Measurements from ENCODE around the gene LBH.

The LBH gene

GRCh38 chr2:30272286-30272685 is 41.0 kb downstream of the LBH start:
- no peak for DNase-seq (ENCODE audit: low read depth in 2 of 3, low spot score in 2 of 3)

GRCh38 chr2:30272761-30273573 is 41.6 kb downstream of the LBH start:
- no peak for DNase-seq (ENCODE audit: low read depth in 2 of 3, low spot score in 2 of 3)

DNA sequence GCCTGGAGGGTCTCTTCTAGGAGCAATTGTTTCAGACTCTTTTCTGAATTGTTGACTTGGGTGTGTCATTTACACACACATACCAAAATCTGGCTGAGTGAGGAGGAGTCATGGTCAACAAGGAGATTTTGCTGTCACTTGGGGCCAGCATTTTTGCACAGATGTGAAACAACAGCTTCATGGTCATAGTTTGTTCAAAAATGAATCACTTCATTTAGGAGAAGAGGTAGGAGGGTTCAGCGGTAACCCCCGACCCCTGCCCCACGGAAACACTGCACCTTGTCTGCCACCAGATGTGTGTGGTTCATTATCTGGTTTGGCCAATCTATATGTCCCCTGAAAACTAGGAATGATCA is 42.2 kb downstream of the LBH start:
- DNase-seq (ENCODE audit: low read depth in 2 of 3, low spot score in 2 of 3) = no peak

DNA sequence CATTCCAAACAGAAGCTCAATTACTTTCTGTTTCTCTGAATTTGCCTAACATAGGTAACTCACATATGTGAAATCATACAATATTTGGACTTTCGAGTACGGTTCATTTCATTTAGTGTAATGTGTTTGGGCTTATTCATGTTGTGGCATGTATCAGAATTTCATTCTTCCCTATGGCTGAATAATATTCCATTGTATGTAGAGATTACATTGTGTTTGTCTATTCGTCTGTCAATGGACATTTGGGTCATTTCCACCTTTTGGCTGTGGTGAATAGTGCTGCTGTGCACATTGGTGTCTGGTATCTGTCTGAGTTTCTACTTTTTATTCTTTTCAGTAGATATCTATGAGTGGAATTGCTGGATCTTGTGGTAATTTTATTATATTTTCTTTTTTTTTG is 43.9 kb downstream of the LBH start:
- DNase-seq (ENCODE audit: low read depth in 2 of 3, low spot score in 2 of 3) = no peak

DNA sequence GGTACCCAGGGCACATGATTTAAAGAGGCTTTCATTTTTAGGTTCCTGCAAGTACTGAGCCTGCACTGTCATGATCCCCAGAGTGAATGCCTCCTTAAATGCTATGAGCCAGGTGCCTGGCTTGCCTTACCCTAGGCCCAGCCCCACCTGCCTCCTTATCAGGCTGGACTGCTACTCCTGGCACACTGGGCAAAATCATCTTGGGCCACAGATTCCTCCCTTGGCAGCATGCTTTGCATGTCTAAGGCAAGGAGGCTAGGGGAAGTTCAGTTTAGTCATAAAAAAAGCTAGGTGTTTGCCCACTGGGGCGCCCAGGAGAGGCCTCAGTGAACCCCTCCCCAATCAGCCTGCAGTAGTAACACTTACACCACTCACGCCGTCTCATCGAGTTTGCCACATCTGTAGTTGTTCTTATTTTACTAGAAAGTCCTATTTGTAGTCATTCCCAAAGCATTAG is 45.1 kb downstream of the LBH start:
- no peak for DNase-seq (ENCODE audit: low read depth in 2 of 3, low spot score in 2 of 3)

DNA sequence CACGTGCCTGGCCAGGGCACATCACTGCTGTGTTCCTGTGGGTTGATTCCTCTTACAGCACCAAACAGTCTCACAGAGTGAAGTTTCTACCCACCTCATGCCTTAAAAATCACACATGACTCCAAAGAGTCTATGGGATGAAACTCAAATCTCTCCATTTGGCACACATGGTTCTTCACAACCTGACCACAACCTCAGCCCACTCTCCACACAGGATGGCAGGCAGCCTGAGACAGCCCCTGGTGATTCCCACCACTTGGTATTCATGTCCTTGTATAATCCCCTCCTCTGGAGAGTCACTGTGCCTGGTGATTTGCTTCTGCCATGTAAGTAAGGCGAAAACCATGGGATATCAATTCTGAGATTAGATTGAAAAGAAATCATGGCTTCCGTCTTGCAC is 46.2 kb downstream of the LBH start:
- DNase-seq (ENCODE audit: low read depth in 2 of 3, low spot score in 2 of 3) = no peak

GRCh38 chr2:30278419-30278818 is 47.1 kb downstream of the LBH start:
- no peak for DNase-seq (ENCODE audit: low read depth in 2 of 3, low spot score in 2 of 3)

GRCh38 chr2:30280596-30281434 is 49.5 kb downstream of the LBH start:
- DNase-seq (ENCODE audit: low read depth in 2 of 3, low spot score in 2 of 3) = no peak

- no peak for DNase-seq (ENCODE audit: low read depth in 2 of 3, low spot score in 2 of 3)
These were observed 50.7 kb downstream of the LBH start for GRCh38 chr2:30282081-30282480.

DNA sequence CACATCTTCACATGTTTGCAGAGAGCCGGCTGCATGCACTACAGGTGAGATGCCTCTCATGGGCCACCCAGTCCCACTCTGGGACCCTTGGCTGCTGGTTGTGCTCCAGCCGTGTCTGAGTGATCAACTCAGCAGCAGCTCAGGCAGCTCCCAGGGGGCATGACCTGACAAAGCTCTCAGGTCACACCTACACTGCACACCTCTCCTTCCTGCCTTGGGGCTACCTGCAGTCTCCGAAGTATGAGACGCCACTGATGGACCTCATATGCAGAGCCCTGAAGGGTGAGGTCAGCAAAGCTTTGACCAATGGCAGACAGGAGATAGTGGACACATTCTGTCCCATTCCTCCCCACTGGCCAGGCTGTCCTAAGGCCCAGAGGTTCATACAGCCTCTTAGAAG is 51.4 kb downstream of the LBH start:
- no peak for DNase-seq (ENCODE audit: low read depth in 2 of 3, low spot score in 2 of 3)

DNA sequence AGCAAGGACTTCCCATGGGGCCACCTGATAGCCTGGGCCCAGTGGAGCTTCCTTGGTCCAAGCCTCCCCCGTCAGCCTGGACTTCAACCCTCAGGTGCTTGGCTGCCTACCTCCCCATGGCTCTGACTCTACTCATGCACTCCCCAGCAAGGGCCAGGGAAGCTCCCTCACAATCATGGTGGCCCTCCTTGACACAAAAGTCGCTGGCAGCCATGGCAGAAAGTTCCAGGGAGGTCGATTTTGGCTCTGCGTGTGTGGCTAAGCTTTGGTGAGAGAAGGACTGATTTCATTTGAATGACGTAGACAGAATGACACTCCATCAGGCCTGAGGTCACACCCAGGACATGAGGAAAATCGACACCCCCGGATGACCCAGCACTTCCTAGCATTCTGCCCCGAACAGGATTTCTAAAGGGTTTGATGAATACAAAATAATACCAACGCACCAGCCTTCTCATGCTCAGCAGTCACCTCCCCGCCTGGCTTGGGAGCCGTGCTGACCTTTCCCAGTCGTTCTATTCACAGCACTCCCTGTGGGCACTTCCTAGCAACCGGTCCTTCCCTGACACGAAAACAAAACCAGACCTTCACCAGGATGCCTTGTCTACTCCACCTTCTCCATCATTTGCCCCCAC is 52.7 kb downstream of the LBH start:
- no peak for DNase-seq (ENCODE audit: low read depth in 2 of 3, low spot score in 2 of 3)

DNA sequence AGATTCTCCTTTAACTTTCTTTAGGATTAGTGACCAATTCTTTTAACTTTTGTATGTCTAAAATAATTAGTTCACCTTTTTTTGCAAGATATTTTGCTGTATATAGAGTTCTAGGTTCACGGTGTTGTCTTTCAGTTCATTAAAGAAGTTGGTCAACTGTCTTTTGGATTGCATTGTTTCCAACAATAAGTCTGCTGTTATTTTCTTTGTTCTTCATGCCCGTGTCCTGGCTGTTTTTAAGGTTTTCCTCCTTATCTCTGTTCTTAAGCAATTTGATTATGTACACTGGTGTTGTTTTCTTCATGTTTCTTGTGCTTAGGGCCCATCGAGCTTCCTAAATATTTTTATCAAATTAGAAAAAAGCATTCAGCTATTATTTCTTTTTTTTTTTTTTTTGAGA is 54.4 kb downstream of the LBH start:
- no peak for DNase-seq (ENCODE audit: low read depth in 2 of 3, low spot score in 2 of 3)

- DNase-seq (ENCODE audit: low read depth in 2 of 3, low spot score in 2 of 3) = no peak
These were observed 56.0 kb downstream of the LBH start for GRCh38 chr2:30287190-30287840.

- no peak for DNase-seq (ENCODE audit: low read depth in 2 of 3, low spot score in 2 of 3)
These were observed 56.7 kb downstream of the LBH start for GRCh38 chr2:30287857-30288513.

DNA sequence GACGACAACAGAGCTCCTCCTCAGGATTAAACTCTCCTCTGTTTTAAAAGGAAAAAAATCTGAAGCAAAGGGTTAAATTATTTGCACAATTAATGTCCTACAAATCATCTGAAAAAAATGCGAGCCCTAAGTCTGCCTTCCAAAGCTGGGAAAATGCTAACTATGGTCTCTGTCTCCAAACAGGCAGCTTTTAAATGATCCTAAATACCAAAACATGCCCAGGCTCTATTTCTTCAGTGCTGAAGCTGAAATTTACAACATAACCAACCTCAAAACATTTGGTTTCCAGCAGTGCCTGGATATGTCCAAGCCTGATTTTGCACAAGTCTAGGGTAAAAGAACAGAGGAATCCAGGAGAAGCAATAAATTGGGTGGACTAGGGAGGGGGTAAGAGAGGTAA is 57.2 kb downstream of the LBH start:
- no peak for DNase-seq (ENCODE audit: low read depth in 2 of 3, low spot score in 2 of 3)

DNA sequence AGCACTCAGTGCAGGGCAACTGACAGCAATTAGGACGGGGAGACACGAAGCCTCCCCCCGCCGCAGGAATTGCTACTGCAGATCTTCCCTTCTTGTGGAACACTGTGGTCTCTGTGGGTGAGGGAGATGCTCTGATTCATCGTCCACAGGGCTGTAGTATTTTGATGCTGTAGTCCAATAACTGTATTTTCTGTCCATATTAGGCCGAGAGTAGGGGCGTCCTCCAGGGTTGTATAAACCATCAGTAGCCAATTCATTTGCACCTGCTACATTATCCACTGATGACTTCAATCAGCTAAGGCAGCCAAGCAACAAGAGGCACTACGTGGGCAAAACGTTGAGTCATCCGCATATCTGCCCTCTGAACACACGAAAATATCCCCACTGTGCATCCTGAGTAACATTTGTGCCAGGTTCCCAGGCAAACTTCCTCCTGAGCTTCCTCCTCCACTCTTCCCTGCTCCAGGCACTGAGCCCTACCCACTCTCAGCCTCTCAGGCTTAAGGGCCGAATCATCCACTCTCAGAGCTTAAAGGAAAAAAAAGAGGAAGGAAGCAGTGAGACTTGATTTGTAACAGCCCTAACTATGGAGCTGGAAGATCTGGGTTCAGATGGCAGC is 62.1 kb downstream of the LBH start:
- no peak for DNase-seq (ENCODE audit: low read depth in 2 of 3, low spot score in 2 of 3)

- DNase-seq (ENCODE audit: low read depth in 2 of 3, low spot score in 2 of 3) = no peak
These were observed 62.8 kb downstream of the LBH start for GRCh38 chr2:30294133-30294532.

GRCh38 chr2:30296496-30296895 is 65.2 kb downstream of the LBH start:
- no peak for DNase-seq (ENCODE audit: low read depth in 2 of 3, low spot score in 2 of 3)

- no peak for DNase-seq (ENCODE audit: low read depth in 2 of 3, low spot score in 2 of 3)
These were observed 67.0 kb downstream of the LBH start for GRCh38 chr2:30298302-30298701.

GRCh38 chr2:30300122-30300455 is 68.8 kb downstream of the LBH start:
- no peak for DNase-seq (ENCODE audit: low read depth in 2 of 3, low spot score in 2 of 3)

Measured in activated CD8-positive, alpha-beta memory T cell treated with anti-CD3 and anti-CD28 coated beads for 48 hours (primary cell).